B cell (primary cell): ENCODE measurements around the gene VCL. TPM values are rescaled to one million over a fixed set of nuclear protein-coding genes. Genes with fewer than 3 reads are reported as not detected.

Source experiments
- ATAC-seq: fragments of 200-7000 bp; cut with Tn5 transposase; one replicate; pipeline ENCODE4 v1.10.0; 2021; ENCODE audit warnings: low read depth, mild to moderate bottlenecking, moderate number of reproducible peaks, moderate library complexity
- CTCF ChIA-PET: fragments of 350-600 bp; sonication (Branson Sonifier 250); formaldehyde crosslinking; loops from one replicate; lab custom pipeline; 2021; ENCODE audit warnings: antibody characterized with exemption, inconsistent platforms; lab: Charles Lee
- POLR2A ChIA-PET: fragments of 350-600 bp; sonication (Branson Sonifier 250); formaldehyde crosslinking; loops from one replicate; lab custom pipeline; 2021; ENCODE audit warnings: antibody characterized with exemption; lab: Charles Lee
- DNase-seq: peaks from one replicate; pipeline ENCODE4 v3.0.0; 2013
- H2AFZ ChIP-seq: 2 replicates; pipeline ENCODE4 v1.6.1; 2012; ENCODE audit warnings: mild to moderate bottlenecking, low read depth, low read length; ENCODE audit not compliant: insufficient read depth, poor library complexity, severe bottlenecking
- H3K27ac ChIP-seq, 2 donors: 1 replicate in 1 of 2; 2 replicates in 1 of 2; pipeline ENCODE4 v1.5.1; 2012 to 2013; ENCODE audit warnings: low read length in 2 of 2, mild to moderate bottlenecking in 2 of 2, moderate library complexity in 1 of 2
- H3K27me3 ChIP-seq, 4 experiments: fragments of 200-600 bp in 1 of 4; sonication (generic) in 1 of 4; replicated peaks in 1 of 4; 1 replicate in 2 of 4; 2 replicates in 2 of 4; pipeline versions ENCODE4 v1.6.1 to v1.7.0; 2013 to 2016; ENCODE audit warnings: low read length in 3 of 4, mild to moderate bottlenecking in 2 of 4, mixed read lengths in 1 of 4, moderate library complexity in 1 of 4; ENCODE audit not compliant: insufficient read depth in 4 of 4, control insufficient read depth in 3 of 4; ENCODE audit errors: control extremely low read depth in 1 of 4
- H3K36me3 ChIP-seq, 2 experiments: replicated peaks in 1 of 2; 1 replicate in 1 of 2; 2 replicates in 1 of 2; pipeline versions ENCODE4 v1.6.1 to v1.7.1; 2013; ENCODE audit warnings: low read length in 1 of 2; ENCODE audit not compliant: insufficient read depth in 2 of 2, control insufficient read depth in 1 of 2; ENCODE audit errors: control extremely low read depth in 1 of 2, extremely low read depth in 1 of 2
- H3K4me1 ChIP-seq, 2 donors: fragments of 200-600 bp in 1 of 2; sonication (generic) in 1 of 2; 1 replicate in 1 of 2; 2 replicates in 1 of 2; pipeline versions ENCODE4 v1.5.1 to v1.6.1; 2013 to 2017; ENCODE audit warnings: low read length in 2 of 2; ENCODE audit not compliant: control insufficient read depth in 2 of 2, insufficient read depth in 2 of 2
- H3K4me2 ChIP-seq: replicated peaks from 2 replicates; pipeline ENCODE3; 2012; ENCODE audit warnings: mild to moderate bottlenecking, low read depth, low read length; ENCODE audit not compliant: poor library complexity, severe bottlenecking
- H3K4me3 ChIP-seq, 5 experiments: fragments of 200-600 bp in 1 of 5; sonication (generic) in 1 of 5; 1 replicate in 3 of 5; 2 replicates in 2 of 5; pipeline versions ENCODE4 v1.5.1 to v1.7.0; 2011 to 2016; ENCODE audit warnings: low read length in 4 of 5, mild to moderate bottlenecking in 4 of 5, low read depth in 2 of 5, control low read depth in 1 of 5, moderate library complexity in 1 of 5; ENCODE audit not compliant: insufficient read depth in 1 of 5; ENCODE audit errors: control extremely low read depth in 1 of 5, extremely low read depth in 1 of 5
- H3K79me2 ChIP-seq: fragments of 200-600 bp; sonication (generic); one replicate; pipeline ENCODE4 v1.6.0; 2016; ENCODE audit warnings: low read length; ENCODE audit not compliant: control insufficient read depth, insufficient read depth
- H3K9ac ChIP-seq: fragments of 200-600 bp; sonication (generic); 2 replicates; pipeline ENCODE4 v1.6.1; 2017; ENCODE audit warnings: mild to moderate bottlenecking, low read length, moderate library complexity
- H3K9me3 ChIP-seq, 3 donors: one replicate each; pipeline versions ENCODE4 v1.6.1 to v1.7.1; 2013; ENCODE audit warnings: low read length in 2 of 3; ENCODE audit not compliant: control insufficient read depth in 2 of 3, insufficient read depth in 1 of 3; ENCODE audit errors: control extremely low read depth in 1 of 3
- H4K20me1 ChIP-seq: 2 replicates; pipeline ENCODE4 v1.6.0; 2012; ENCODE audit warnings: mild to moderate bottlenecking, low read length; ENCODE audit not compliant: insufficient read depth, control insufficient read depth, poor library complexity, severe bottlenecking
- H3K27ac Mint-ChIP-seq: one replicate; pipeline ENCODE4 v1.8.0; 2021; ENCODE audit warnings: mixed read lengths
- H3K27me3 Mint-ChIP-seq: one replicate; pipeline ENCODE4 v1.8.0; 2021; ENCODE audit warnings: mixed read lengths
- H3K4me1 Mint-ChIP-seq: one replicate; pipeline ENCODE4 v1.8.0; 2021; ENCODE audit warnings: mixed read lengths
- H3K4me3 Mint-ChIP-seq: one replicate; pipeline ENCODE4 v1.8.0; 2021; ENCODE audit warnings: mixed read lengths
- H3K9me3 Mint-ChIP-seq: one replicate; pipeline ENCODE4 v1.8.0; 2022; ENCODE audit warnings: mixed read lengths; ENCODE audit not compliant: insufficient read depth
- EZH2 ChIP-seq: IDR thresholded peaks from 2 replicates; pipeline ENCODE4 v1.6.1; 2012; ENCODE audit warnings: borderline replicate concordance, low read depth, mild to moderate bottlenecking, moderate library complexity, low read length; ENCODE audit not compliant: insufficient read depth, poor library complexity, severe bottlenecking
- WGBS: methylation state at CpG from one replicate; pipeline ENCODE4 v1.1.5; 2013; ENCODE audit warnings: missing lambda C conversion rate; ENCODE audit not compliant: insufficient coverage; 5-methylcytosine and 5-hydroxymethylcytosine counted together
- intact Hi-C: fragments of 100-400 bp; cut with micrococcal nuclease; formaldehyde crosslinking; loops from one replicate; pipeline ENCODE4 v1.10.0; 2022
- polyA plus RNA-seq: library from polyadenylated mRNA; depleted of rRNA; stranded (reverse); fragments of >200 nt; gene quantifications from 2 replicates; pipeline ENCODE4 v1.2.3, GENCODE V29; 2012
- total RNA-seq, 2 donors: library from RNA; stranded (reverse); fragments of 120-200 nt in 1 of 2; gene quantifications; 1 replicate in 1 of 2; 2 replicates in 1 of 2; pipeline versions ENCODE4 v1.2.3 to v1.2.4, GENCODE V29; 2013 to 2022
- TF ChIP-seq, protein P1 (sequence below): fragments of 200-600 bp; IDR thresholded peaks from one replicate; pipeline ENCODE4 v1.8.0; 2022; ENCODE audit warnings: antibody characterized with exemption, mild to moderate bottlenecking

Gene VCL
- total and polyA plus RNA-seq, 2 donors (not counting 1 experiment from before 2014, with no cell fraction given), result 13.1 to 29.8 TPM

DNA sequence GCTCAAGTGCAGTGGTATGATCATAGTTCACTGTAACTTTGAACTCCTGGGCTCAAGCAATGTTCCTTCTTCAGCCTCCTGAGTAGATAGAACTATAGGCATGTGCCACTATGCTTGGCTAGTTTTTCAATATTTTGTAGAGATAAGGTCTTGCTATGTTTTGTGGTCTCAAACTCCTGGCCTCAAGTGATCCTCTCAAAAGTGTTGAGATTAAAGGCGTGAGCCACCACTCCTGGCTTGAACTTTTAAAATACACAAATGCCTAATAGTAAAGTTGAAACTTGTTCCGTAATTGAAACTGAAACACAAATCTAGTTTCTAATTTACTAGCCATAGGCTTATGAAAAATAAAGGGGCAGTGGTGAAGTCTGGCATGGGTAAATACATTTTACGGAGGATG, 87.0 kb downstream of the VCL start:
- ChIA-PET POLR2A (no interaction called here), CTCF (interaction anchor here (7.2 kb wide), 1 partner anchor 196 kb away, joined by 219 read pairs; no protein-coding TSS in a partner anchor)
- no peaks in the 10 kb centered on the region for H4K20me1 ChIP-seq
- H3K9me3 Mint-ChIP-seq, result no peaks in the 10 kb centered on the region
- no peak overlapping the region for H3K9ac ChIP-seq
- H3K4me1 Mint-ChIP-seq, result peaks cover 14% of the 10 kb centered on the region
- no peak overlapping the region for H3K4me3 ChIP-seq
- no peak for TF ChIP-seq EZH2
- TF ChIP-seq, protein P1, sequence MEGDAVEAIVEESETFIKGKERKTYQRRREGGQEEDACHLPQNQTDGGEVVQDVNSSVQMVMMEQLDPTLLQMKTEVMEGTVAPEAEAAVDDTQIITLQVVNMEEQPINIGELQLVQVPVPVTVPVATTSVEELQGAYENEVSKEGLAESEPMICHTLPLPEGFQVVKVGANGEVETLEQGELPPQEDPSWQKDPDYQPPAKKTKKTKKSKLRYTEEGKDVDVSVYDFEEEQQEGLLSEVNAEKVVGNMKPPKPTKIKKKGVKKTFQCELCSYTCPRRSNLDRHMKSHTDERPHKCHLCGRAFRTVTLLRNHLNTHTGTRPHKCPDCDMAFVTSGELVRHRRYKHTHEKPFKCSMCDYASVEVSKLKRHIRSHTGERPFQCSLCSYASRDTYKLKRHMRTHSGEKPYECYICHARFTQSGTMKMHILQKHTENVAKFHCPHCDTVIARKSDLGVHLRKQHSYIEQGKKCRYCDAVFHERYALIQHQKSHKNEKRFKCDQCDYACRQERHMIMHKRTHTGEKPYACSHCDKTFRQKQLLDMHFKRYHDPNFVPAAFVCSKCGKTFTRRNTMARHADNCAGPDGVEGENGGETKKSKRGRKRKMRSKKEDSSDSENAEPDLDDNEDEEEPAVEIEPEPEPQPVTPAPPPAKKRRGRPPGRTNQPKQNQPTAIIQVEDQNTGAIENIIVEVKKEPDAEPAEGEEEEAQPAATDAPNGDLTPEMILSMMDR, result no peak
- DNase-seq (no peak), ATAC-seq (no peak)
- H3K4me1 ChIP-seq, result peaks cover 5% of the 10 kb centered on the region in 2 donors
- H3K27me3 ChIP-seq, result no peaks in the 10 kb centered on the region
- H3K4me3 Mint-ChIP-seq, result no peak overlapping the region
- intact Hi-C loops, result loop anchor here (5.0 kb wide), 2 partner anchors 128 to 143 kb away; no protein-coding TSS in a partner anchor
- no peak overlapping the region for H3K27ac Mint-ChIP-seq
- no peak overlapping the region for H2AFZ ChIP-seq
- H3K27me3 Mint-ChIP-seq, result no peaks in the 10 kb centered on the region
- no peak overlapping the region for H3K4me2 ChIP-seq
- H3K79me2 ChIP-seq, result no peaks in the 10 kb centered on the region
- no peak overlapping the region for H3K27ac ChIP-seq
- H3K36me3 ChIP-seq, result peaks cover 12 to 15% of the 10 kb centered on the region in 2 experiments
- WGBS, result no CpG with 5 or more reads among the region's 3 CpGs
- no peaks in the 10 kb centered on the region for H3K9me3 ChIP-seq

DNA sequence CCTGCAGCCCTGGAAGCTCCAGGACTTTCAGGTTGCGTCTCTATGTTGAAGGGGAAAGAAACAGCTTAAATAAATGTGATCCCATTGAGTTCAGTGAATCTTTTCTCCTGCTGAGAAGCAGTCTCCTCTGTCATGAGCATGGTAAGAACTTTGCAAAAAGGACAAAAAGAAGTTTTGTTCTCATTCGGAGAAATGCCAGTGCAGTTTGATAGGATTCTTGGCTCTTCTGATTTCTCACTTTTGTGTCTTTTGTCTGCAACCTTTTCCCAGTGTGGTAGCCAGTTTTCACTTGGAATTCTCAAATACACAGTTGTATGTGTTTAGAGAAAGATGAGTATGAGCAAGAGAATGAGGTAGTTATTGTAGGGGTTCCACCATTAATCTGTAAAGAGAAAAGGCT, 88.4 kb downstream of the VCL start:
- TF ChIP-seq EZH2, result no peak
- TF ChIP-seq, protein P1, result no peak
- Mint-ChIP-seq H3K27me3 (no peaks in the 10 kb centered on the region), H3K4me1 (peaks cover 5% of the 10 kb centered on the region), H3K27ac (no peak overlapping the region), H3K4me3 (no peak overlapping the region), H3K9me3 (no peaks in the 10 kb centered on the region)
- no peak for ATAC-seq
- Histone ChIP-seq H3K27ac (no peak overlapping the region), H3K79me2 (no peaks in the 10 kb centered on the region), H4K20me1 (no peaks in the 10 kb centered on the region), H3K27me3 (no peaks in the 10 kb centered on the region), H3K9ac (no peak overlapping the region), H3K4me2 (no peak overlapping the region), H3K4me3 (no peak overlapping the region), H2AFZ (no peak overlapping the region), H3K36me3 (peaks cover 13 to 21% of the 10 kb centered on the region in 2 experiments), H3K9me3 (no peaks in the 10 kb centered on the region), H3K4me1 (peaks cover 0 to 3% of the 10 kb centered on the region in 2 donors)
- ChIA-PET CTCF (no interaction called here), POLR2A (no interaction called here)
- WGBS, result 100% methylated on average over 2 of the region's 2 CpGs
- intact Hi-C loops, result no loop called here
- DNase-seq, result no peak
